Activated CD4-positive, alpha-beta T cell treated with anti-CD3 and anti-CD28 coated beads, Interleukin-2, amount 50 U/mL, for 24 hours (primary cell): ENCODE measurements around the gene TYR.
"Not testable (repeated sequence)": the region's sequence is repeated elsewhere in the genome, so short reads cannot be mapped to it uniquely, and the experiment has no call there.

Experiments
- DNase-seq, 2 donors: peaks; one replicate each; pipeline ENCODE4 v3.0.0-alpha.2; 2020; ENCODE audit warnings: low read depth in 1 of 2, low spot score in 1 of 2

TYR gene

GRCh38 chr11:89177691-89178231, at the start of gene TYR:
TYR (plus strand) TSS chr11:89177875; CDS start chr11:89177954, 79 bp downstream.
- DNase-seq = no peak

- DNase-seq = no peak
Measured at GRCh38 chr11:89136606-89137005, 41.1 kb upstream of the TYR start.

GRCh38 chr11:89147229-89147628, 30.4 kb upstream of the TYR start:
- DNase-seq = no peak

DNA sequence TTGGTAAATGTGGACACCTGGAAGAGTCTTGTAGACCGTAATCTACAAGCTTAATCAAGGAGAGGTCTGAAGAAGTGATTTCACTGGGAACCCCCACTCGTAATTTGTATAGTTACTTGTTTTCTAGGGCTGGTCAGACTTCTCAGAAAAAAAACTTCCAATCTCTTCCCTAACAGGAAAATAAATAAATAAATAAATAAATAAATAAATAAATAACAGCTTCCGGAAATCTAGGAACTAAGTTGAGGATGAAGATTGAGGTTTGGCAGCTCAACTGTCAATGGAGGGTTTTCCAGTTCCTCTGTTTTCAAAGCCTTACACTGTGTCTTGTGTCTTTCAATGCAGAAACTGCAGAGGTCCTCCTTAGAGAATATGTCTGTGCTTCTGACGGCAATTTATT, 17.7 kb upstream of the TYR start:
- no peak for DNase-seq

GRCh38 chr11:89161949-89162348, 15.7 kb upstream of the TYR start:
- DNase-seq = no peak

GRCh38 chr11:89163686-89164085, 14.0 kb upstream of the TYR start:
- no peak for DNase-seq

DNA sequence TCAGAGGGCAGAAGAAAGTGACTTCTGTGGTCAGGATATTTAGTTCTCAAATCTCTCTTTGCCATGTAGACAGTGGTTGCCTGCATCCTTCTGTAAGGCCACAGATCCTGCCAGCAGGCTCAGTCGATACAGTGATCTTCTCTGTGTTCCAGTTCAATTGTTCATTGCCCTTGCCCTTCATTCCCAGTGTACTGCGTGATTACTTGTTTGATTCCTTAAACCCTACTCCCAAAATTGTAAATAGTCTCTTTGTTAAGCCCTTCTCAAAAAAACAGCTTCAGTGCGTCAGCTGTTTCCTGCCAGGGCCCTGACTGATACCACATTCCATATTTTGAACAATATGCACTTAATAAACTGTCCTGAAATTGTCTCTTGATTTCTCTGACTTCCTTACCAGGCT, 9.3 kb upstream of the TYR start:
- no peak for DNase-seq

- no peak for DNase-seq
Measured at GRCh38 chr11:89175796-89176195, 1.9 kb upstream of the TYR start.

GRCh38 chr11:89176938-89177337, 737 bp upstream of the TYR start:
- DNase-seq = no peak

GRCh38 chr11:89181111-89181510, 3.4 kb downstream of the TYR start:
- DNase-seq = no peak

DNA sequence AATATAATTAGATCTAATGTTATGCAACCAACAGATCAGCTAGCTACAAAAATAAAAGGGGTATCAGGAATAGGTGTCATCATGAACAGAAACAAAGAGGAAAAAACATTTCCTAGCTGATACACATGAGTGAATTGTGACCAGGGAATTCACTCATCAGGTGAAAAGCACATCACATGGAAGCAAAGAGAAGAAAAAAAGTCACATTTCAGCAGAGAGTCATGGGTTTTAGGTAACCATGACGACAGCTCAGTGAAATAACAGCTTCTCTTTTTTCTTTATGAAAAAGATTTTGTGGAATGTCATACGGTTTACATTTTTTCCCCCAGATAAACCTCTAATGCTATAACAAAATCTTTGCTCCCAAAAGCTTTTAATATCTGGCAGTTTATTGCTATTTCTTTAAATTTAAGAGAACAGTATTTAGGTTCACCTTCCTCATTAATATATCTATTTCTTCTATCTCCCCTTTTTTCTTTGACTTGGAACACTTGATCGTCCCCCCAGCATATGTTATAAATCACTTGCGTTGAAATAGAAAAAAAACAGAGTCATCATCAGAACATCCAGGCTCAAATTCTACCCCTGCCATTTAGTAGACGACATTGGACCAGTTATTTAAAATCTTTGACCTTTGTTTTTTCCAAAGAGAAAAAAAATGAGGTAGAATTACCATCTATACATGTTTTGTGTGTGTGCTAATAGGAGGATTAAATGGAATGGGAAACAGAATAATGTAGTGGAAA, 5.3 kb downstream of the TYR start:
- no peak for DNase-seq

DNA sequence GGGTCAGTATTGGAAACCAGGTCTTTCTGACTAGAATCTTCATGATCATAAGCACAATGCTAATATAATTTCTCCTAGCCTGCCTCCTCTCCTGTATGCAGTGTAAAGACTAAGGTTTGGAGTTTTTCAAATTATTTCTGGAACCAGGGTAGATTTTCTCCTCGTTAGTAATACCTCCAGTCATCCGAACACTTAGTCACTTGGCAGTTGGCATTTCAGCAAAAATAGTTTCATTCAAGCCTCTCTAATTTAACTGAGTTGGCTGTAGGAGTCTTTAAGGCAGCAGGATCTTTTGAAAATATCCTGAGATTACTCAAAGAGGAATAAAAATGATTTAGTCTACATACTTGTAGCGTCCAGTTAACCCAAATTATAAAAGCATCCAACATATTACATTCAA, 6.3 kb downstream of the TYR start:
- no peak for DNase-seq

- no peak for DNase-seq
Measured at GRCh38 chr11:89189776-89190175, 12.1 kb downstream of the TYR start.

DNA sequence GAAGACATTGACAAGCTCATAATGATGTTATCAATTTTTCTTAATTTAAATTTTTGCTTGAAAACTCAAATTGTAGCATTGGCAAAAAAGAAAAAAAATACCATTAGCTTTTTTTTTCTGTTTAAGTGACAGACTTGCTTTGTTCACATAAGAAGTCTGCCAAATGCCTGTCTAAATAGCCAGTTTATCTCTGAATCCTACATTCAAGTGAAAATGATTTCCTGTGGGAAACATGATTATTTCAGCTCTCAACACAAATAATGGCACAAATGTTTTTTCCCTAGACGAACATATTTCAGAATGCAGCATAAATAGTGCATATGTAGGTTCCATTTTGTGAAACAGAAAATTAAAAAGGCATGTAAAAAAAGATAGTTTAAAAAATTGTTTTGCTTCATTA, 23.5 kb downstream of the TYR start:
- DNase-seq = no peak

- no peak for DNase-seq
Measured at GRCh38 chr11:89203814-89204213, 26.1 kb downstream of the TYR start.

GRCh38 chr11:89205378-89205777, 27.7 kb downstream of the TYR start:
- no peak for DNase-seq

GRCh38 chr11:89220684-89221339, 43.1 kb downstream of the TYR start:
- no peak for DNase-seq

DNA sequence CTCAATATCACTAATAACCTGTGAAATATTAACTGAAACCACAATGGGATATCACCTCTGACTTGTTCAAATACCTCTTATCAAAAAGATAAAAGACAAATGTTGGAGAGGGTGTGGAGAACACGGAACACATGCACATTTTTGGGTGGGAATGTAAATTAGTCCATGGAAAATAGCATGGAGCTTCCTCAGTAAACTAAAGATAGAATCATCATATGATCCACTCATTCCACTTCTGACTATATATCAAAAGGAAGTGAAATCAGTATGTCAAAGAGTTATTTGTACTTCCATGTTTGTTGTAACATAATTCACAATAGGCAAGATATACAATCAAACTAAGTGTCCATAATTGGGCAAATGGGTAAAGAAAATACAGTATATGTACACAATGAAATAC, 57.4 kb downstream of the TYR start:
- no peak for DNase-seq

GRCh38 chr11:89235976-89236375, 58.3 kb downstream of the TYR start:
- DNase-seq = no peak

DNA sequence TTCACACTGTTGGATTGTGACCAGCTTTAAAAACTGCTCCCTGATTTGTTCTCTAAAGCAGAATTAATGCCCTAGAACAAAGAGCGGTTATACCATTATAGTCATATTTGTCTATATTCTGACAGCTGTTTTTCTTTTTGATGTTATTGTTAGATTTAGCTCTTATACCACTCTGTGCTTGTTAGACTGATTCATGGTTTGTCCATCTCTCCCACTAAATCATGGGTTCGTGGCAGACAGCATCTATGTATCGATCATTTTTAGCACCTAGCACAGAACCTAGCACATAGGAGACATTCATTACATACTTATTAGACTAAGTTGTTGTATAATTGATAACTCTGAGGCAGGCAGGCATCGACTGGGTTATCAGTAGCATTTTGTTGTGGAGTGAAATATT, 69.3 kb downstream of the TYR start:
- DNase-seq = not testable (repeated sequence)

DNA sequence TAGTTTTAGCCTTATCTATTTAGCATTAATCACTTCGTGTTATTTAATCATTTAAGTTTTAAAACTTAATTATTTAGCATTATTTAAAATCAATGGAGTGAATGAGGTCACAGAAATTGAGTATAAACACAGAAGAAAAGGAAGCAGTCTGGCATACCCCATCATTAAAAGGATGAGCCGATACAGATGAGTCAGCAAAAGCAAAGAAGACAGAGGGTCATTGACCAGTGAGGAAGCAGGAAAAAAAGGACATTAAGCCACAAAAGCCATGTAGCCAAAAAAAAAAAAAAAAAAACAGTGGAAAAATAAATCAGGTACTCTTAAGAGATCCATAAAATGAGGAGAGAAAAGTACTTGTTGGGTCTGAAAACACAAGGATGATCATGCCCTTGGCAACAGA, 71.5 kb downstream of the TYR start:
- no peak for DNase-seq

DNA sequence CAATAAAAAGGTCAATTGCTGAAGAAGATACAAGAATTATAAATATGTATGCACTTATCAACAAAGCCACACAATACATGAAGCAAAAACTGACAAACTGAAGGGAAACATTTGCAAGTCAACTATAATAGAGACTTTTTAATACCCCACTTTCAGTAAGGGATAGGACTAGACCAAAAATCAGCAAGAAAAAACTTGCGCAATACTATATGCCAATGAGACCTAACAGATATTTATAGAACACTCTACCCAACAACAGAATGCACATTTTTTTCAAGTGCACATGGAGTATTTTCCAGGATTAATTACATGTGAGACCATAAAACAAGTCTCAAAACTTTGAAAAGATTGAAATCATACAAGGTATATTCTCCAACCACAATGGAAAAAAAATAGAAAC, 83.8 kb downstream of the TYR start:
- DNase-seq = not testable (repeated sequence)
